Skeletal muscle cell (primary cell): Measurements from ENCODE around the gene SLC18A2.
"Not testable (repeated sequence)": the region's sequence is repeated elsewhere in the genome, so short reads cannot be mapped to it uniquely, and the experiment has no call there.

ENCODE experiments used
- DNase-seq: peaks from one replicate; pipeline ENCODE4 v3.0.0-alpha.2; 2010; ENCODE audit warnings: low read depth
- H3K4me3 ChIP-seq: 2 replicates; pipeline ENCODE4 v1.5.1; 2011; ENCODE audit warnings: low read depth, mild to moderate bottlenecking, control low read depth, low read length, moderate library complexity

The SLC18A2 gene

DNA sequence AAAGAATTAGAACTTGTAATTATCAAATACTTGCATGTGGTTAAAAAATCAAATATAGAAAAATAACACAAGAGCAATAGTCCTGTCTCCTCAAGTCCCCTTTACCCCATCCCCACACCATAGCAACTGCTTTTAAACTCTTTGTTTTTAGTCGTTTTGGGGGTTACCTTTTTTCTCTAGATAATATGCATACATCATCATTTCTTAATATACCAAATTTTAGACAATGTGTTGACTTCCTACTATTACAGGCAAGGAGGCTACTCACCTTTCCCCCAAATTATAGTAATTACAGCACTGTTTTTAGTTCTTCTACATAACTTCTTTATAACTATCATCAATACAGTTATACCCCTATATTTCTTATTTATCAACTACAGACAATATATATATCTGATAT, 57.3 kb downstream of the SLC18A2 start:
- no peak overlapping the region for H3K4me3 ChIP-seq
- DNase-seq, result no peak

- no peak overlapping the region for H3K4me3 ChIP-seq
- DNase-seq, result no peak
Observed at GRCh38 chr10:117299435-117299834, 58.5 kb downstream of the SLC18A2 start.

- H3K4me3 ChIP-seq, result no peak overlapping the region
- DNase-seq, result no peak
Observed at GRCh38 chr10:117300671-117301070, 59.8 kb downstream of the SLC18A2 start.

- not testable (repeated sequence) for DNase-seq, H3K4me3 ChIP-seq
Observed at GRCh38 chr10:117303451-117303850, 62.5 kb downstream of the SLC18A2 start.

DNA sequence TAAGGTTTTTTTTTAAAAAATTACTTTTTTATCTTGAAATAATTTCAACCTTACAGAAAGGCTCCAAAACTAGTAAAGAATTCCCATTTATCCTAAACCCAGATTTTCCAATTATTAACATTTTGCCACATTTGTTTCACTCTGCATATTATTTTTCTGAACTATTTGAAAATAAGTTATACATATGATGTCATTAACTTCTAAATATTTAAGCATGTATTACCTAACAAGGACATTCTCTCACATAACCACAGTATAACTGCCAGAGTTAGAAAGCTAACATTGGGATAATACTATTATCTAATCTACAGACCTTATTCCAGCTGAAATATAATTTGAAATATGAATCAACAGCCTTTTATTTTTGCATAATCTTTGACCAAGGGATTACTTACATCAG, 65.8 kb downstream of the SLC18A2 start:
- DNase-seq, result no peak
- H3K4me3 ChIP-seq, result no peak overlapping the region

DNA sequence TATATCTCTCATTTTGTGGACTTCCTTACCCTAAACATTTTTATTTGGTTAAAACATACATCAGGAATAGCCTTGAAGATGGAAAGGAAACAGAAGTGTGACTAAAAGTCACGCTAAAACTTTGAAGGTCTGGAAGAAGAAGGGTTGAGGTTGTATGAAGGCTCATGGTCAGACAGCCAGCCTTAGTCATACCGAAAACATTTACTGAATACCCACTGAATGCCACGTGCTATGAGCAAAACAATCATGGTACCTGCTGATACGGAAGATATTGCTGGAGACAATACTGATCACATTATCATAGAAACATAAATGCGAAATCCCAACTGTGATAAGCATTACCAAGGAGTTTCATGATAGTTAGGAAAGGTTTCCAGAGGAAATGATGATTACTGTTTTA, 70.3 kb downstream of the SLC18A2 start:
- no peak for DNase-seq
- no peak overlapping the region for H3K4me3 ChIP-seq

DNA sequence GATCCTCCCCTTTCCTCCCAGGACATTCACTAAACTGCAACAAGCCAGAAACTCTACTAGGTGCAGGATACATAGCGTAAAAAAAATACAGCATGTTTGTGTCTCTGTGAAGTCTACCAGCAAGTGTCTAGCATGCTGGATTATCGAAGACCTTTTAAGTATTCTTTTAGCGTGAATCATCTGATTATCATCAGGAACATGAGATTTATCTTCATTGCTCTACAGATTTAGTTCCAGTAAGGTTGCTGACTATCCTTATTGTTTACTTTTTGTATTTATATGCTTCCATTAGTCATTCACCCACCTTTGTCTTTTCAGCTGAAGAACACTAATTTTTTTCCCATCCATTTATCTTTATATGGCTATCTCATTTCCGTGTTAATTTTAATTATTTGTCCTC, 71.5 kb downstream of the SLC18A2 start:
- no peak for DNase-seq

GRCh38 chr10:117313641-117314040, 72.7 kb downstream of the SLC18A2 start:
- DNase-seq, result no peak
- H3K4me3 ChIP-seq, result no peak overlapping the region

More for the DNA sequence above, 71.5 kb downstream of the SLC18A2 start:
- H3K4me3 ChIP-seq, result no peak overlapping the region

GRCh38 chr10:117316701-117317100, 75.8 kb downstream of the SLC18A2 start:
- DNase-seq, result no peak
- no peak overlapping the region for H3K4me3 ChIP-seq

- no peak for DNase-seq
- H3K4me3 ChIP-seq, result no peak overlapping the region
Observed at GRCh38 chr10:117318909-117319308, 78.0 kb downstream of the SLC18A2 start.

GRCh38 chr10:117320050-117320665, 79.2 kb downstream of the SLC18A2 start:
- H3K4me3 ChIP-seq, result no peak overlapping the region

GRCh38 chr10:117322260-117322659, 81.3 kb downstream of the SLC18A2 start:
- no peak for DNase-seq
- no peak overlapping the region for H3K4me3 ChIP-seq

More at GRCh38 chr10:117320050-117320665, 79.2 kb downstream of the SLC18A2 start:
- DNase-seq, result no peak

DNA sequence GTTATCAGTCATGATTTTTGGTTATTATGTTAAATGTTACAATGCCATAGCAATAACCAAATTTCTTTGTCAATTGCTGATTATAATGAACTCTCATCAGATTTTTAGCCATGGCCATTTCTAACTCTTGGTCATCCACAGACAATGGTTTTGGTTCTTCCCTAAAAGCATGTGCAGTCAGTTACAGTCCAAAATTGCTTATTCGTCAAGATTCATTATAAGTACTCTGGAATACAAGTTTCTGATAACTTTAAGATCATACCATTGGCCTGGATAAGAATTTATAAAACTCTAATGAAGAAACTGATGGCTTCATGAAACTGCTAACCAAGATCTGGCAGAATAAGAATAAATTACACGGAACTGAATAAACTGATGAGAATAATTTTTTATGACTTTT, 83.5 kb downstream of the SLC18A2 start:
- DNase-seq, result no peak
- H3K4me3 ChIP-seq, result no peak overlapping the region

DNA sequence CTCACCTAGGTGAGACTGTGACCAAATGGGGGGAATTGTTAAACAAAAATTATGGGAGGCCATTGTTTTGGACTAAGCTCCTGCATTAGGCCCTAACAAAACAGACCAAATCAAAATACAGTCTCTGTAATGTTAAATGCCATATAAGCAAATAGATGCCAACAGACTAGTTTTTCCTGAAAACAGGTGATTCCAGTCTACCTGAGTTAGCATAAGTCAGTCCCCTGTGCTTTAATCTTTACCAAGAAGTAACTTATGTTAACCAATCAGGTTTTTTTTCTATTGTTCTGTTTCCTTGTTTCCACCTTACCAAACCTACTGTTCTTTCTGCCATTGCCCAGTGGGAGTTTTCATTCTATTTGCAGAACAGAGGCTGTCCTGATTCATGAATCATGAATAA, 86.3 kb downstream of the SLC18A2 start:
- no peak overlapping the region for H3K4me3 ChIP-seq
- DNase-seq, result no peak
